Gastroesophageal sphincter (tissue), 4 donors: Measurements from ENCODE around the gene PHLDB3. TPM values are rescaled to one million over a fixed set of nuclear protein-coding genes. Genes with fewer than 3 reads are reported as not detected.

Source experiments
- ATAC-seq: fragments of 150-250 bp; one replicate; pipeline ENCODE4 v1.9.1; 2016; ENCODE audit warnings: mild to moderate bottlenecking, moderate library complexity
- H3K27ac ChIP-seq, 4 donors: fragments of 200-600 bp; sonication (generic) in 3 of 4; 1 replicate in 3 of 4; 2 replicates in 1 of 4; pipeline ENCODE4 v1.5.1; 2016 to 2019
- H3K27me3 ChIP-seq: fragments of 200-600 bp; sonication (generic); one replicate; pipeline ENCODE4 v1.5.1; 2019
- H3K36me3 ChIP-seq, 2 donors: fragments of 200-600 bp; sonication (generic); one replicate each; pipeline ENCODE4 v1.5.1; 2019; ENCODE audit warnings: control low read depth in 1 of 2
- H3K4me1 ChIP-seq, 3 donors: fragments of 200-600 bp; sonication (generic); 1 replicate in 2 of 3; 2 replicates in 1 of 3; pipeline ENCODE4 v1.5.1; 2016 to 2019; ENCODE audit warnings: control low read depth in 2 of 3
- H3K4me3 ChIP-seq, 2 donors: fragments of 200-600 bp; sonication (generic); one replicate each; pipeline ENCODE4 v1.5.1; 2019; ENCODE audit warnings: mild to moderate bottlenecking in 1 of 2, moderate library complexity in 1 of 2
- H3K9me3 ChIP-seq, 3 donors: fragments of 200-600 bp; sonication (generic); one replicate each; pipeline ENCODE4 v1.5.1; 2017 to 2019; ENCODE audit warnings: control low read depth in 2 of 3
- CTCF ChIP-seq, 4 experiments: fragments of 200-600 bp in 2 of 4; fragments of 450-650 bp in 2 of 4; sonication (generic) in 1 of 4; IDR thresholded peaks; one replicate each; pipeline ENCODE4 v1.5.1; 2017 to 2019; ENCODE audit warnings: antibody characterized with exemption in 4 of 4, mild to moderate bottlenecking in 2 of 4, moderate library complexity in 2 of 4
- EP300 ChIP-seq: sonication (generic); formaldehyde crosslinking; IDR thresholded peaks from one replicate; pipeline ENCODE4 v1.6.1; 2017; ENCODE audit warnings: antibody characterized with exemption, mild to moderate bottlenecking
- POLR2A ChIP-seq, 2 donors: fragments of 450-650 bp; IDR thresholded peaks; one replicate each; pipeline ENCODE4 v1.6.1; 2017; ENCODE audit warnings: antibody characterized with exemption in 2 of 2, mild to moderate bottlenecking in 2 of 2, moderate library complexity in 1 of 2
- POLR2AphosphoS5 ChIP-seq: sonication (generic); formaldehyde crosslinking; IDR thresholded peaks from one replicate; pipeline ENCODE4 v1.6.1; 2017; ENCODE audit warnings: antibody characterized with exemption
- WGBS, 2 donors: methylation state at CpG; one replicate each; pipeline ENCODE4 v1.1.5; 2018; ENCODE audit warnings: low coverage in 1 of 2; 5-methylcytosine and 5-hydroxymethylcytosine counted together
- total RNA-seq, 4 donors: library from RNA; depleted of rRNA; stranded (reverse); fragments of >200 nt; gene quantifications; one replicate each; pipeline ENCODE4 v1.1.0, GENCODE V29; 2016

The PHLDB3 gene
- total RNA-seq, 4 donors from 2014 or later: 8.8 to 38.1 (median 14.9) TPM

- H3K4me3 ChIP-seq: no peak overlapping the region
- no peak overlapping the region for H3K27ac ChIP-seq
- H3K9me3 ChIP-seq: no peaks in the 10 kb centered on the region
- no peak for TF ChIP-seq POLR2AphosphoS5
- no peak for TF ChIP-seq POLR2A (IDR thresholded peaks at IDR 0.05)
- TF ChIP-seq CTCF (IDR thresholded peaks at IDR 0.05): no peak
- TF ChIP-seq EP300: no peak
- no peaks in the 10 kb centered on the region for H3K27me3 ChIP-seq
- no peak for ATAC-seq
- 60% methylated on average over 1 of the region's 5 CpGs; no CpG with 5 or more reads in 1 of the 2 donors for WGBS, 2 donors
- H3K36me3 ChIP-seq: peaks cover 0 to 45% of the 10 kb centered on the region in 2 donors
- H3K4me1 ChIP-seq: no peaks in the 10 kb centered on the region
Measured at GRCh38 chr19:43511324-43511723, 6.8 kb upstream of the PHLDB3 start.

GRCh38 chr19:43510713-43511112 lies 6.2 kb upstream of the PHLDB3 start:
- Histone ChIP-seq H3K4me1 (no peaks in the 10 kb centered on the region), H3K27ac (no peak overlapping the region), H3K9me3 (no peaks in the 10 kb centered on the region), H3K4me3 (no peak overlapping the region), H3K27me3 (no peaks in the 10 kb centered on the region), H3K36me3 (peaks cover 0 to 46% of the 10 kb centered on the region in 2 donors)
- TF ChIP-seq EP300: no peak
- no peak for TF ChIP-seq POLR2AphosphoS5
- TF ChIP-seq POLR2A (IDR thresholded peaks at IDR 0.05): no peak
- no peak for TF ChIP-seq CTCF (IDR thresholded peaks at IDR 0.05)
- ATAC-seq: no peak
- 100% methylated on average over 1 of the region's 9 CpGs; no CpG with 5 or more reads in 1 of the 2 donors for WGBS, 2 donors

GRCh38 chr19:43507880-43508279 lies 3.3 kb upstream of the PHLDB3 start:
- H3K4me1 ChIP-seq: peaks cover 0 to 16% (median 7%) of the 10 kb centered on the region in 3 donors
- H3K4me3 ChIP-seq: no peak overlapping the region
- H3K27ac ChIP-seq: no peak overlapping the region
- H3K9me3 ChIP-seq: no peaks in the 10 kb centered on the region
- H3K27me3 ChIP-seq: no peaks in the 10 kb centered on the region
- ATAC-seq: no peak
- H3K36me3 ChIP-seq: peaks cover 0 to 46% of the 10 kb centered on the region in 2 donors
- WGBS, 2 donors: 58% methylated on average over 2 of the region's 2 CpGs; no CpG with 5 or more reads in 1 of the 2 donors
- no peak for TF ChIP-seq CTCF (IDR thresholded peaks at IDR 0.05)
- TF ChIP-seq POLR2AphosphoS5: no peak
- no peak for TF ChIP-seq EP300
- TF ChIP-seq POLR2A (IDR thresholded peaks at IDR 0.05): no peak

- Histone ChIP-seq H3K9me3 (no peaks in the 10 kb centered on the region), H3K36me3 (peaks cover 0 to 47% of the 10 kb centered on the region in 2 donors), H3K27me3 (no peaks in the 10 kb centered on the region), H3K4me1 (peaks cover 0 to 29% (median 7%) of the 10 kb centered on the region in 3 donors), H3K4me3 (no peak overlapping the region), H3K27ac (no peak overlapping the region)
- WGBS, 2 donors: 88 to 89% methylated on average over 5 of the region's 5 CpGs
- no peak for ATAC-seq
- TF ChIP-seq POLR2AphosphoS5: no peak
- TF ChIP-seq EP300: no peak
- TF ChIP-seq CTCF (IDR thresholded peaks at IDR 0.05): no peak
- TF ChIP-seq POLR2A (IDR thresholded peaks at IDR 0.05): no peak
Measured at GRCh38 chr19:43506629-43507028, 2.1 kb upstream of the PHLDB3 start.

GRCh38 chr19:43505941-43506340 lies 1.4 kb upstream of the PHLDB3 start:
- H3K27me3 ChIP-seq: no peaks in the 10 kb centered on the region
- no peak for TF ChIP-seq POLR2AphosphoS5
- no peak for TF ChIP-seq CTCF (IDR thresholded peaks at IDR 0.05)
- ATAC-seq: no peak
- H3K9me3 ChIP-seq: no peaks in the 10 kb centered on the region
- H3K4me1 ChIP-seq: peaks cover 0 to 33% (median 7%) of the 10 kb centered on the region in 3 donors
- no peak overlapping the region for H3K27ac ChIP-seq
- H3K36me3 ChIP-seq: peaks cover 0 to 42% of the 10 kb centered on the region in 2 donors
- 92 to 99% methylated on average over 5 of the region's 5 CpGs for WGBS, 2 donors
- H3K4me3 ChIP-seq: no peak overlapping the region
